ENCODE measurements around the gene PCSK4. TPM values are rescaled to one million over a fixed set of nuclear protein-coding genes. Genes with fewer than 3 reads are reported as not detected.

Gene PCSK4
- total and polyA plus RNA-seq, 9 of the 15 experiments (the other 6 are each of a cell fraction or from before 2014, with no cell fraction given): 0.01 to 9.1 (median 2.1) TPM; not detected in 1

DNA sequence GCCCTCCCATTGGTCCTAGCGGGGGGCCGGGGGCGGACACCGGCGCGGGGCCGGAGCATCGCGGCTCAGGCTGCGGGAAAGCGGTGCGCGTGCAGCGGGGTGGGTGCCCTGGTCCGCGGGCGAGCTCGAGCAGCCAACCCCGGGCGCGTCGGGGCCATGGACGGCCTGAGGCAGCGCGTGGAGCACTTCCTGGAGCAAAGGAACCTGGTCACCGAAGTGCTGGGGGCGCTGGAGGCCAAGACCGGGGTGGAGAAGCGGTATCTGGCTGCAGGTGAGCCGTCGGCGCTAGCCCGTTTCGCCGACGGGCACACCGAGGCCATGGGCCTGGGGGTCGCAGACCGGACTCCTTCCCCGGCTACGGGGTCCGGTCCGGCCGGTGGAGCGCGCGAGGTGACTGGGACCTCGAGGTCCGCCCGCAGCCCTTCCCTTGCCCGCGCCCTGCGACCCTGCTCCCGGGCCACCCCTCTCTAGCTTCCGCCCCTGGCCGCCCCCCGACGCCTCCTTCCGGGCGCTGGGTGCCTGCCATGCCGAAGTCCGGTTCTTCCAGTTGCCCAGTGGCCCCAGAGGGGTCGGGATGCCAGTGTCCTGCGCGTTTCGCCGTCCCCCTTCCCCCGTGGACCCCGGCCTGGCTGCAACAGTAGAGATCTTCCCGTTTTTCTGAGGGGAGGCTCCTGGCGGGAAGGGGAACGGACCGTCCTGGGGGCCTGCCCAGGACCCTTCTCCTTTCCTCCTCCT, 1.1 kb upstream of the PCSK4 start, which contains the start of gene REEP6 (continued):
- TF ChIP-seq, protein P1, sequence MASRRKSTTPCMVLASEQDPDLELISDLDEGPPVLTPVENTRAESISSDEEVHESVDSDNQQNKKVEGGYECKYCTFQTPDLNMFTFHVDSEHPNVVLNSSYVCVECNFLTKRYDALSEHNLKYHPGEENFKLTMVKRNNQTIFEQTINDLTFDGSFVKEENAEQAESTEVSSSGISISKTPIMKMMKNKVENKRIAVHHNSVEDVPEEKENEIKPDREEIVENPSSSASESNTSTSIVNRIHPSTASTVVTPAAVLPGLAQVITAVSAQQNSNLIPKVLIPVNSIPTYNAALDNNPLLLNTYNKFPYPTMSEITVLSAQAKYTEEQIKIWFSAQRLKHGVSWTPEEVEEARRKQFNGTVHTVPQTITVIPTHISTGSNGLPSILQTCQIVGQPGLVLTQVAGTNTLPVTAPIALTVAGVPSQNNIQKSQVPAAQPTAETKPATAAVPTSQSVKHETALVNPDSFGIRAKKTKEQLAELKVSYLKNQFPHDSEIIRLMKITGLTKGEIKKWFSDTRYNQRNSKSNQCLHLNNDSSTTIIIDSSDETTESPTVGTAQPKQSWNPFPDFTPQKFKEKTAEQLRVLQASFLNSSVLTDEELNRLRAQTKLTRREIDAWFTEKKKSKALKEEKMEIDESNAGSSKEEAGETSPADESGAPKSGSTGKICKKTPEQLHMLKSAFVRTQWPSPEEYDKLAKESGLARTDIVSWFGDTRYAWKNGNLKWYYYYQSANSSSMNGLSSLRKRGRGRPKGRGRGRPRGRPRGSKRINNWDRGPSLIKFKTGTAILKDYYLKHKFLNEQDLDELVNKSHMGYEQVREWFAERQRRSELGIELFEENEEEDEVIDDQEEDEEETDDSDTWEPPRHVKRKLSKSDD (conservative IDR thresholded peaks at IDR 0.05; ENCODE audit: low read length): no peak
- TF ChIP-seq SMAD4 (CRISPR knock-in tag; conservative IDR thresholded peaks at IDR 0.05) (peak; percentile 24; the same call in 1 of the 2 replicates), MXD1 (CRISPR knock-in tag; IDR thresholded peaks at IDR 0.05; ENCODE audit: borderline replicate concordance, poor library complexity, severe bottlenecking) (no peak), RFX5 (IDR thresholded peaks at IDR 0.05; ENCODE audit: low read depth, low read length) (no peak), KLF1 (tag; IDR thresholded peaks at IDR 0.05) (no peak; the same call in 1 of the 2 replicates)
